ENCODE results near the gene TRIM63. TPM values are rescaled to one million over a fixed set of nuclear protein-coding genes. Genes with fewer than 3 reads are reported as not detected.

TRIM63 gene
- total RNA-seq, 2 experiments from 2014 or later: not detected

GRCh38 chr1:26098602-26099001 is 31.2 kb upstream of the TRIM63 start:
- no peaks in the 10 kb centered on the region for H3K36me3 Mint-ChIP-seq (ENCODE audit: low read depth)
- no peaks in the 10 kb centered on the region for H3K36me3 ChIP-seq (ENCODE audit: insufficient read depth, low read length)
- no peak for DNase-seq
- H3K9me3 Mint-ChIP-seq: no peaks in the 10 kb centered on the region
- intact Hi-C loops (cut with DNase I, micrococcal nuclease): no loop called here
- ATAC-seq (ENCODE audit: poor library complexity): no peak
- no peak overlapping the region for H3K27ac ChIP-seq (ENCODE audit: low read depth in 1 of 2, low read length in 2 of 2)
- H3K9me3 ChIP-seq (ENCODE audit: control insufficient read depth in 1 of 2, insufficient read depth in 1 of 2, low read length in 2 of 2): no peaks in the 10 kb centered on the region
- no peaks in the 10 kb centered on the region for H3K4me1 ChIP-seq (ENCODE audit: insufficient read depth, low read length)
- no peak overlapping the region for H3K4me3 Mint-ChIP-seq
- H3K27me3 ChIP-seq (ENCODE audit: control insufficient read depth in 1 of 2, insufficient read depth in 2 of 2, low read length in 2 of 2): peaks cover 0 to 2% of the 10 kb centered on the region in 2 experiments
- no peak overlapping the region for H3K27ac Mint-ChIP-seq
- H3K27me3 Mint-ChIP-seq: no peaks in the 10 kb centered on the region
- no peak overlapping the region for H3K4me3 ChIP-seq (ENCODE audit: low read length)
- no peak for TF ChIP-seq CTCF (IDR thresholded peaks at IDR 0.05)
- ChIA-PET CTCF (no interaction called here), POLR2A (no interaction called here)
- no peaks in the 10 kb centered on the region for H3K4me1 Mint-ChIP-seq (ENCODE audit: low read depth)

- Mint-ChIP-seq H3K27ac (no peak overlapping the region), H3K27me3 (no peaks in the 10 kb centered on the region), H3K36me3 (ENCODE audit: low read depth) (no peaks in the 10 kb centered on the region), H3K9me3 (no peaks in the 10 kb centered on the region), H3K4me1 (ENCODE audit: low read depth) (no peaks in the 10 kb centered on the region), H3K4me3 (no peak overlapping the region)
- DNase-seq: no peak
- ChIA-PET POLR2A (no interaction called here), CTCF (no interaction called here)
- TF ChIP-seq CTCF (IDR thresholded peaks at IDR 0.05): no peak
- ATAC-seq (ENCODE audit: poor library complexity): no peak
- intact Hi-C loops (cut with DNase I, micrococcal nuclease): no loop called here
- H3K4me3 ChIP-seq (ENCODE audit: low read length): no peak overlapping the region
- no peaks in the 10 kb centered on the region for H3K9me3 ChIP-seq (ENCODE audit: control insufficient read depth in 1 of 2, insufficient read depth in 1 of 2, low read length in 2 of 2)
- H3K27me3 ChIP-seq (ENCODE audit: control insufficient read depth in 1 of 2, insufficient read depth in 2 of 2, low read length in 2 of 2): peaks cover 0 to 2% of the 10 kb centered on the region in 2 experiments
- H3K36me3 ChIP-seq (ENCODE audit: insufficient read depth, low read length): no peaks in the 10 kb centered on the region
- no peaks in the 10 kb centered on the region for H3K4me1 ChIP-seq (ENCODE audit: insufficient read depth, low read length)
- no peak overlapping the region for H3K27ac ChIP-seq (ENCODE audit: low read depth in 1 of 2, low read length in 2 of 2)
Measured at GRCh38 chr1:26097696-26098095, 30.3 kb upstream of the TRIM63 start.

GRCh38 chr1:26096471-26096870 is 29.0 kb upstream of the TRIM63 start:
- Mint-ChIP-seq H3K27me3 (peaks cover 4% of the 10 kb centered on the region), H3K4me1 (ENCODE audit: low read depth) (no peaks in the 10 kb centered on the region), H3K4me3 (no peak overlapping the region), H3K9me3 (no peaks in the 10 kb centered on the region), H3K27ac (no peak overlapping the region), H3K36me3 (ENCODE audit: low read depth) (no peaks in the 10 kb centered on the region)
- H3K27ac ChIP-seq (ENCODE audit: low read depth in 1 of 2, low read length in 2 of 2): no peak overlapping the region
- H3K9me3 ChIP-seq (ENCODE audit: control insufficient read depth in 1 of 2, insufficient read depth in 1 of 2, low read length in 2 of 2): no peaks in the 10 kb centered on the region
- ATAC-seq (ENCODE audit: poor library complexity) (no peak), DNase-seq (no peak)
- TF ChIP-seq CTCF (IDR thresholded peaks at IDR 0.05): no peak
- intact Hi-C loops (cut with DNase I, micrococcal nuclease): no loop called here
- peaks cover 0 to 3% of the 10 kb centered on the region in 2 experiments for H3K27me3 ChIP-seq (ENCODE audit: control insufficient read depth in 1 of 2, insufficient read depth in 2 of 2, low read length in 2 of 2)
- H3K4me3 ChIP-seq (ENCODE audit: low read length): no peak overlapping the region
- ChIA-PET POLR2A (no interaction called here), CTCF (no interaction called here)
- no peaks in the 10 kb centered on the region for H3K36me3 ChIP-seq (ENCODE audit: insufficient read depth, low read length)
- H3K4me1 ChIP-seq (ENCODE audit: insufficient read depth, low read length): no peaks in the 10 kb centered on the region

Data from CD4-positive, alpha-beta T cell (primary cell).